Astrocyte of the cerebellum (primary cell): ENCODE results near the gene USP15.

Experiments
- DNase-seq: peaks from one replicate; pipeline ENCODE4 v3.0.0-alpha.2; 2011; ENCODE audit warnings: low read depth
- H3K4me3 ChIP-seq: 2 replicates; pipeline ENCODE4 v1.5.1; 2011; ENCODE audit warnings: mild to moderate bottlenecking, low read depth, low read length, moderate library complexity
- in situ Hi-C: cut with HindIII; loops from 2 replicates; pipeline ENCODE4 v1.10.0; 2017; ENCODE audit warnings: low sequenced_read_pairs
- TF ChIP-seq, protein P1 (sequence below): IDR thresholded peaks from 2 replicates; pipeline ENCODE4 v1.5.1; 2012; ENCODE audit warnings: low read length, low read depth, moderate library complexity, mild to moderate bottlenecking; ENCODE audit errors: missing control alignments

The USP15 gene

DNA sequence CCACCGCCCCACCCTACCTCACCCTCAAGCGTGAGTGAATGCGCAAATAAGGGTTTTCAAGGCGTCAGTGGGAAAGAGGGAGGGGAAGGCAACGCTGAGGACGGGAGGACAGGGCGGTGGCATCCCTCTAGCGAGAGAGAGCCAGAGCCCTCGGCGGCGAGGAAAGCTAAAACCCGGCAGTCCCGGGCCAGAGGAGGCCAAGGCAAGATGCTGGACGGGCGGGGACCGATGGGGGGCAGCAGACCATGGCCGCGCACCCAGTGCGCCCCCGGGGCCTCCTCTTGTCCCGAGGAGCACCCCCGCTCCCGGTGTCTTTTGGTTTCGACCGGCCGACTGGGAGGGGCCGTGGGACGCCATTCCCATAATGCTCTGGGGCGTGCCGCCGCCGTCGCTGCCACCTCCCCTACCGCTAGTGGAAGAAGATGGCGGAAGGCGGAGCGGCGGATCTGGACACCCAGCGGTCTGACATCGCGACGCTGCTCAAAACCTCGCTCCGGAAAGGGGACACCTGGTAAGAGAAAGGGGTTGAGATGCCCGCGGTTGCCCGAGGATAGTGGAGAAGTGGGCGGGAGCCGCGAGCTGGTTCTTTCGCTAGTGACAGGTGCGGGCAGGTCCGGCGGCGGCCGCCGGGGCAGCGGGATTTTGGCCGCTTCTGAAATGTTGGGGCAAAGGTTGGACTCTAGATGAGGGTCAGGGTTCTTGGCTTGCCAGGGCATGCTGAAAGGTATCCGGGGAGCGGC lies at the start of gene USP15:
Gene USP15, plus strand, starts transcription at position 412 of the 740 bp plus-strand sequence. Its CDS starts 11 bp downstream, at position 423.
- H3K4me3 ChIP-seq = peak within 1 kb of the TSS; percentile 96
- in situ Hi-C loops = no loop called here
- peak; percentile 95 for DNase-seq
- TF ChIP-seq, protein P1, sequence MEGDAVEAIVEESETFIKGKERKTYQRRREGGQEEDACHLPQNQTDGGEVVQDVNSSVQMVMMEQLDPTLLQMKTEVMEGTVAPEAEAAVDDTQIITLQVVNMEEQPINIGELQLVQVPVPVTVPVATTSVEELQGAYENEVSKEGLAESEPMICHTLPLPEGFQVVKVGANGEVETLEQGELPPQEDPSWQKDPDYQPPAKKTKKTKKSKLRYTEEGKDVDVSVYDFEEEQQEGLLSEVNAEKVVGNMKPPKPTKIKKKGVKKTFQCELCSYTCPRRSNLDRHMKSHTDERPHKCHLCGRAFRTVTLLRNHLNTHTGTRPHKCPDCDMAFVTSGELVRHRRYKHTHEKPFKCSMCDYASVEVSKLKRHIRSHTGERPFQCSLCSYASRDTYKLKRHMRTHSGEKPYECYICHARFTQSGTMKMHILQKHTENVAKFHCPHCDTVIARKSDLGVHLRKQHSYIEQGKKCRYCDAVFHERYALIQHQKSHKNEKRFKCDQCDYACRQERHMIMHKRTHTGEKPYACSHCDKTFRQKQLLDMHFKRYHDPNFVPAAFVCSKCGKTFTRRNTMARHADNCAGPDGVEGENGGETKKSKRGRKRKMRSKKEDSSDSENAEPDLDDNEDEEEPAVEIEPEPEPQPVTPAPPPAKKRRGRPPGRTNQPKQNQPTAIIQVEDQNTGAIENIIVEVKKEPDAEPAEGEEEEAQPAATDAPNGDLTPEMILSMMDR = peak; percentile 73

DNA sequence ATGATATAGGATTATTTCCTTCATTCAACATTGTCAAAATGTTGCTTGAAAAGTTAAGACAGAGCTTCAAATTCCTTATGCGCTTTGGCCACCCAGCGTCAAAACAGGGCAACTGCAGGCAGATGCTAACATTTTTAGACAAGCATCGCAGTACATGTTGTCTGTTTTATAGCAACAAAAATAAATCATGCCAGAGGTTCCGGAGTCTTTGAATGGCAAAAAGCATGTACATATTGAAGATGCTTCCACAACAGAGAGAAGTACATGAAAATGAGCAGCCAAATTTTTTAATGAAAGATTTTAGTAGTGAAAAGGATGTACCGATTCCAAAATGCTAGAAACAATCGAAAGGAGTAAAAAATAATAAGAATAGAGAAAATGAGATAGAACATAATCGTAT lies 49.8 kb upstream of the USP15 start:
- no peak overlapping the region for H3K4me3 ChIP-seq
- in situ Hi-C loops = no loop called here
- DNase-seq = peak; percentile 24
- TF ChIP-seq, protein P1 = peak; percentile 97

DNA sequence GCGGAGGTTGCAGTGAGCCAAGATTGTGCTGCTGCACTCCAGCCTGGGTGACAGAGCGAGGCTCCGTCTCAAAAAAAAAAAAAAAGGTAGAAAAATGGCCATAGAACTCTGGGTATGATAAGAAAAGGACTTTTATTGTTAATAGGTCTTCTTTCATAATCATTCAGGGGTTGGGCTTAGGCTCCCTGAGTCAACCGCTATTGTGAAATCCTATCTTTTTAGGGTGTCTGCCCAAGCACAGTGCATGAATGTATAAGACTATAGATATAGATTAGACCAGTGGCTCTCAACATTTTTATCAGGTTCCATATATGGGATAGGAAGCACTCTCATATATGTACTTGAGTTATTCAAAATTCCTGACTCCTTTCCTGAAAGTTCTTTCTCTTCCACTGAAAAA lies 48.7 kb upstream of the USP15 start:
- TF ChIP-seq, protein P1 = no peak
- in situ Hi-C loops = no loop called here

DNA sequence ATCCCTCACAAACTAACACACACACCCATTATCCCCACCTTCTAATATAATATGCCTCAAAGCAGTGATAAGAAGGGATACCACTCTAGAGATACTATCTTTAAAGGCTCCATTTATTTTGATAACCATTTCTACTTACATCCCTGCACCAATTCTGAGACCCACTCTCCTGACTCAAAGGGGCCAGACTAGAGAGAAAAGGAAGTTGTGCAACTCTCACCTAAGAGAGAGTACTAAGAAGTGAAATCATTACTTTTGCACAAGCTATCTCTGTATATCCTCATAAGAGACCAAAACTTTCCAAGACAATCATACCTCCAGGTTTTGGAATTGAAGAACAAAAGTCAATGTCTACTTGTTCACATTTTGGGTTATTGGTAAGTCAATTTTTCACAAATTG lies 45.4 kb upstream of the USP15 start:
- TF ChIP-seq, protein P1 = no peak
- no peak for DNase-seq
- H3K4me3 ChIP-seq = no peak overlapping the region
- in situ Hi-C loops = no loop called here

More for the DNA sequence above, 48.7 kb upstream of the USP15 start:
- no peak overlapping the region for H3K4me3 ChIP-seq
- DNase-seq = no peak

DNA sequence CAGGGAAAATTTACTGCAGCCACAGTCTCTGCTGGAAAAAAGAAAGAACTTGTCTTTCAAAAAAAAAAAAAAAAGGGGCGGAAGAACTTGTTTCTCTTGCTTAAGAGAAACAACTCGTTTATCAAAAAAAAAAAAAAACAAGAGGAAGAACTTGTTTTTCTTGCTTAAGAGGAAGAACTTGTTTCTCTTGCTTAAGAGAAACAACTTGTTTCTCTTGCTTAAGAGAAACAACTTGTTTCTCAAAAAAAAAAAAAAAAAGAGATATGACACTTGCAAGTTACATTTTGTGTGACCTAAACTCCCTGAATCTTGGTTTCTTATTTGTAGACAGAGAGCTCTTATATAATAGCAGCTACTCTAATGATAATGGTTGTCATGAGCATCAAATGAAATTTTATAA lies 44.7 kb upstream of the USP15 start:
- TF ChIP-seq, protein P1 = no peak
- no peak overlapping the region for H3K4me3 ChIP-seq
- in situ Hi-C loops = no loop called here
- no peak for DNase-seq

DNA sequence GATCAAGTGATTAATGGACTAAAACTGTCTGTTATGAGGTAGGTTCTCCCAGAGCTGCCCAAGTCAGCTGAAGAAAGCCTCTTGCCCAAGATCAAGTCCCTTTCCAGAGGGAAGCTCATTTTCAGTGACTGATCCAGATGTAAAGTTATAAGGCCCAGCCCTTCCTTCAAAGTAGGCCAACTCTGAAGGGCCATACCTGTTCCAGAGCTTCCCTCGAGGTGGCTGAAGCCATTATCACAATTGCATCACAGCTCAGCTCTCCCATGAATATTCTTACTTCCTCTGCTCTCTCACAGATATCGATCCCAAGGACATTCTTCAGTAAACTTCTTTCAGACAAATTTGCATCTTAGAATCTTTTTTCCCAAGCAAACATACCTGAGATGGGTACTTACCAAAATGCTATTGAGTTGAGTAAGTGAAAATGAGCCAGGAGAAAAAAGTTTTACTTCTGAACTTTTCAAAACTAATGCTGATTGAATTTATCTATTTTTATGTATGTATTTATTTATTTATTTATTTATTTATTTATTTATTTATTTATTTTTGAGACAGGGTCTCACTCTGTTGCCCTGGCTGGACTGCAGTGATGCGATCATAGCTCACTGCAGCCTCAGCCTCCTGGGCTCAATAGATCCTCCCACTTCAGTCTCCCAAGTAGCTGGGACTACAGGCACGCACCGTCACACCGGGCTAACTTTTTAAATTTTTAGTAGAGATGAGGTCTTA lies 42.6 kb upstream of the USP15 start:
- no peak overlapping the region for H3K4me3 ChIP-seq
- in situ Hi-C loops = no loop called here
- TF ChIP-seq, protein P1 = no peak

More for the DNA sequence above, 42.6 kb upstream of the USP15 start:
- no peak for DNase-seq
